Retinal pigment epithelial cell (primary cell): ENCODE measurements around the gene PSMD6.

Experiments used
- DNase-seq: peaks from one replicate; pipeline ENCODE4 v3.0.0-alpha.2; 2010; ENCODE audit warnings: low read depth
- H3K4me3 ChIP-seq: 2 replicates; pipeline ENCODE4 v1.5.1; 2011; ENCODE audit warnings: mild to moderate bottlenecking, low read length, control low read depth, moderate library complexity
- TF ChIP-seq, protein P1 (sequence below): conservative IDR thresholded peaks from 2 replicates; pipeline ENCODE4 v1.5.1; 2011; ENCODE audit warnings: low read depth, low read length, control low read depth, inconsistent platforms

Gene PSMD6

DNA sequence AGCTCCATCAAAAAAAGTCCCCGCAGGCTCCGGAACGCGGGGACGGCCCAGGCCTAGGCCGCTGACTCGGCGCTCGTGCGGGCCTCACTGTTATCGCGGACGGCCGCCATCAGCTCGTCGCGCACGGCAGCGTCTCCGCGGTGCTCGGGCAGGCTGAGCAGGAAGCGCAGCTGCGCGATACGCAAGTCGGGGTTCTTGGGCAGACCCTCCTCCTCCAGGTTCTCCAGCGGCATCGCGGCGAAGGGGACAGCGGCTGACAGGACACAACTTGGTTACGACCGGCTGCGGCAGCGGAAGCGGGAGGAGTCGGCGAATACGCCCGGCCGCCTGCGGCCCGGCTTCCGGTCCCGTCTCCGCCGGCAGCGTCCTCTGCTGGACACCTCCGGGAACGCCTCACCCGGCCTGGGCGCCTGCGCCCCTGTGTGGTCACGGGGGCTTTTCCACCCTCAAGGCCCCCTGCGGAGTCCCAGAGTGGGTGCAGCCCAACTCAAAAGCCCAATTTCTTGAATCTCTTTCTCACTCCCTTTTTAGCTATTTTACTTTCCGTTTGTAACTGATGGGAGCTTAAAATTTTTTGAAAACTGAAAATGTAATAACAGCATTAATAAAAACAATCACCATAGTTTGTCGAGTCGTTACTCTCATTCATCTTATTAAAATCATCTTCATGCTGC, at the start of gene PSMD6:
PSMD6 (minus strand) TSS at position 308 of the 674 bp plus-strand sequence; CDS start at position 233, 75 bp downstream.
- DNase-seq, result peak; percentile 25
- TF ChIP-seq, protein P1, sequence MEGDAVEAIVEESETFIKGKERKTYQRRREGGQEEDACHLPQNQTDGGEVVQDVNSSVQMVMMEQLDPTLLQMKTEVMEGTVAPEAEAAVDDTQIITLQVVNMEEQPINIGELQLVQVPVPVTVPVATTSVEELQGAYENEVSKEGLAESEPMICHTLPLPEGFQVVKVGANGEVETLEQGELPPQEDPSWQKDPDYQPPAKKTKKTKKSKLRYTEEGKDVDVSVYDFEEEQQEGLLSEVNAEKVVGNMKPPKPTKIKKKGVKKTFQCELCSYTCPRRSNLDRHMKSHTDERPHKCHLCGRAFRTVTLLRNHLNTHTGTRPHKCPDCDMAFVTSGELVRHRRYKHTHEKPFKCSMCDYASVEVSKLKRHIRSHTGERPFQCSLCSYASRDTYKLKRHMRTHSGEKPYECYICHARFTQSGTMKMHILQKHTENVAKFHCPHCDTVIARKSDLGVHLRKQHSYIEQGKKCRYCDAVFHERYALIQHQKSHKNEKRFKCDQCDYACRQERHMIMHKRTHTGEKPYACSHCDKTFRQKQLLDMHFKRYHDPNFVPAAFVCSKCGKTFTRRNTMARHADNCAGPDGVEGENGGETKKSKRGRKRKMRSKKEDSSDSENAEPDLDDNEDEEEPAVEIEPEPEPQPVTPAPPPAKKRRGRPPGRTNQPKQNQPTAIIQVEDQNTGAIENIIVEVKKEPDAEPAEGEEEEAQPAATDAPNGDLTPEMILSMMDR, result peak; percentile 98
- H3K4me3 ChIP-seq, result peak within 1 kb of the TSS; percentile 93

DNA sequence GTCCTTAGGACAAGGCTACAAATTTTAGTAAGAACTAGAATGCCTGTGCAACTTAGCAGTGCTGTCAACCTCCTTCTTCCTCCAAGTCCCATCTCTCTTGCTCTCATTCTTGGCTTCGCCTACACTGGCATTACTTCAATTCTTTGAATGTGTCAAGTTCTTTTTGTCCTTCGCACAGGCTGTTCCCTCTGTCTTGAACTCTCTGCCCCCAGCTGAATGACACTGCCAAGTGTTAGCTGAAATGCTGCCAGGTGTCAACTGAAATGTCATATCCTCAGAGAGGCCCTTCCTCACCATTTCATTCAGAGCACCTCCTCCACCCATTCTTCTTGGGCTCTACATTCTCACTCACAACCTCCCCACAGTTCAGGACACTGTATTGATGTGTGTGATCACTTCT, 48.8 kb upstream of the PSMD6 start:
- no peak overlapping the region for H3K4me3 ChIP-seq
- TF ChIP-seq, protein P1, result no peak
- no peak for DNase-seq

DNA sequence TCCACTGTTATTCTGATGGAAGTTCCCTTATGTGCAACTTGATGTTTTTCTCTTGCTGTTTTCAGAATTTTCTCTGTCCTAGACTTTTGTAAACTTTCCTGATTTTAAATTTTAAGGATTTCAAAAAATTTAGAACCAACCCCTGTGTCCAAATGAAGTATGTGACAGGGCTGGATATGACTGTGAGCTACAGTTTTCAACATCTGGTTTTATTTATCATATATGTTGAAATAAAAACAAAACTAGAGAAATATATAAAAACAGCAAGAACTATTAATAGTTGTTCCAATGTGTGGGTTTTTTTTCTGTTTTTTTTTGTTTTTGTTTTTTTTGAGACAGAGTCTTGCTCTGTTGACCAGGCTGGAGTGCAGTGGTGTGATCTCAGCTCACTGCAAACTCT, 47.4 kb upstream of the PSMD6 start:
- TF ChIP-seq, protein P1, result no peak
- DNase-seq, result no peak

DNA sequence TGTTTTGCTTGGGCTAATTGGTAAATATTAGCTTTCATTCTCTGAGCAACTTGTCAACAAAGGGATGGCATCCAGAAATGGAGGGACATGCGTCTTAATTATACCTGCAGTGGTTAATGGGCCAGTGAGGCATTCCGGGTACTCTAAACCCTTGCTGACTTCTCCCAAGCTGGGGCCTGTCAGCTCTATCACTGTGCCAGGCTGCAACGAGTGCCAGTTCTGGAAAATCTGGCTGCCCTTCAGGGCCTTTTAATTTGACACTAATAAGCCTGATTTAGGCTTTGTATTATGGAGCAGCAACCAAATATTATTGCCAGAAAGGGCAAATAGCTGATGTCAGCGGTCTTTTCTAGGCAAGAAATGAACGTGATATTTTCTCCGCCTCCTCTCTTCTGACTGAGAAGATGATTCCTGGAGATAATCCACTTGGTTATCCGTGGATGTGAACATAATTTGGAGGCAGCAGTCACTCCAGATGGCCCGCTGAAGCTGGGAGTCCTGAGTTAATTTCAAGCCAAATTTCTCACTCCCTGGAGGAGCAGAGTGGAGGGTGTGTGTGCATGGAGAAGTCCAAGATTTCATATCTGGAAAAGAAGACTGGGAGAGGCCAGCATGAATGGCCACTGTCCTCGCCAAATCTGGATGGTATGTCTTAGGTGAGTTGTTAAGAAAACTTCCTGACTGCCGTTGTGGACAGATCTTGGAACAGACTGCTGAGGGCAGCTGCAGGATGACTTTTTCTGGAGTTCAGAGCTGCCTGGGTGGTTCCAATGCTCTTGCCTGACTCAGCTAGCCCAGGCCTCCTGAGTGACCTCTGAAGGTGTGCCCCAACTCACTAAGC, 44.4 kb upstream of the PSMD6 start:
- H3K4me3 ChIP-seq, result no peak overlapping the region
- TF ChIP-seq, protein P1, result no peak
- no peak for DNase-seq

More for the DNA sequence above, 47.4 kb upstream of the PSMD6 start:
- no peak overlapping the region for H3K4me3 ChIP-seq

DNA sequence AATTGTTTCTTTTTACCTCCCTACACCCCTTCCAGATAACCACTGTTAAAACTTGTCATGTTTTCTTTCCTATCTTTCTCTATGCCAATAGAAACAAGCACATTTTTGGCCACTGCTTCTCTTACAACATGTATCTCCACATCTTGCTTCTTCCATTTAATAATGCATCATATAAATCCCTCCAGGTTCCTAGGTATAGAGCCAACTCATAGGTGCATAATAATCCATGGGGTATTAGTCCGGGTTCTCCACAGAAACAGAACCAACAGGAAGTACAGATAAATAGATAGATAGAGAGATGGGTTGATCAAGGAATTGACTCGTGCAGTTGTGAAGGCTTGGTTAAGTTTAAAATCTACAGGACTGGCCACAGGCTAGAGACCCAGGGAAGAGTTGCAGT, 41.5 kb upstream of the PSMD6 start:
- no peak overlapping the region for H3K4me3 ChIP-seq
- TF ChIP-seq, protein P1, result no peak
- DNase-seq, result no peak

DNA sequence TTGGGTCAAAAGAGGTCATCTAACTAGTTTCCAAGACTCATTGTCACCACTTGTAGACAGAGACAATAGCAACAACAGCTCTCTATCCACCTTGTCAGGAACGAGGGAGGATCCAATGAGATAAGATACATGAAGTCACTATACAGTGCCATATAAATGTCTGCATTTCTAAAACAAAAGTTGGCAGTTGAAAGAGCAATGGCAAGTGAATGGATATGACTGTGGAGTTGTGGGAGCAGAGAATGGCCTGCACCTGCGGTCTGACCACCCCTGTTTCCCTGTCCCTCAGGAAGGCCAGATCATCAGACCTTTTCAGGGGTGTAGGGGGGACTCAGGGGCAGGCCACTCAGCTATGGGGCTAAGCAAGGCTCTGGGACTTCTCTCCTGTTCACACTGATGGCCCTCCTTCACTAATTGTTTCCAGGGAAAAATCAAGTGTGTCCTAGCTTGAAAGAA, 40.7 kb upstream of the PSMD6 start:
- TF ChIP-seq, protein P1, result no peak
- no peak overlapping the region for H3K4me3 ChIP-seq
- DNase-seq, result no peak
